Ovary (tissue), 3 donors: Measurements from ENCODE around the gene FANCI.

Experiments
- CTCF ChIP-seq, 3 donors: fragments of 450-650 bp in 2 of 3; fragments of 200-600 bp in 1 of 3; IDR thresholded peaks; one replicate each; pipeline versions ENCODE4 v1.5.1 to v1.8.0; 2016 to 2022; ENCODE audit warnings: antibody characterized with exemption in 3 of 3, mild to moderate bottlenecking in 1 of 3
- EP300 ChIP-seq: sonication (generic); formaldehyde crosslinking; IDR thresholded peaks from one replicate; pipeline ENCODE4 v1.6.1; 2017; ENCODE audit warnings: antibody characterized with exemption
- POLR2A ChIP-seq: fragments of 450-650 bp; IDR thresholded peaks from one replicate; pipeline ENCODE4 v1.6.1; 2017; ENCODE audit warnings: antibody characterized with exemption, mild to moderate bottlenecking, moderate library complexity
- donor health status: DM: no; HTN: no; CAD: no.

- TF ChIP-seq EP300, result no peak
- TF ChIP-seq CTCF (IDR thresholded peaks at IDR 0.05), result no peak
- TF ChIP-seq POLR2A, result no peak
Measured at GRCh38 chr15:89221543-89221942, 22.2 kb upstream of the FANCI start, which contains the start of gene RLBP1.
